Measurements from ENCODE around the gene HIVEP3.

DNA sequence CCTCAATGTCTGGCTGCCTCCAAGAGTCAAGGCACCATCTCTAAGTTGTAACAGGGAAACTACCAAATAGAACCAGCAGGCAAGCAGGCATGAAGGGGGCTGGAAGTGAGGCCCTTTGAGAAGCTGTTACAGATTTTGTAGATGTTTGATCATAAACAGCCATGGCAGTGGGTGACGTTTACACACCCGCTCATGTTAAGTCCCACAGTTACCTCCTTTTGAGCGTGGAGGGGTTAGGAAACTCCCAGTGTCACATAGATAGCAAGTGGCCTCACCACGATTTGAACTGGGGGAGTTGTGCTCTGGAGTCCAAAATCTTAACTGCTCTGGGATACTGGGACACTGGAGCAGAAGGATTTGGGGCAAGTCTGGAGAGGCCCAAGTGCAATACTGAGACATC, 192.4 kb downstream of the HIVEP3 start:
- TF ChIP-seq, protein P1, sequence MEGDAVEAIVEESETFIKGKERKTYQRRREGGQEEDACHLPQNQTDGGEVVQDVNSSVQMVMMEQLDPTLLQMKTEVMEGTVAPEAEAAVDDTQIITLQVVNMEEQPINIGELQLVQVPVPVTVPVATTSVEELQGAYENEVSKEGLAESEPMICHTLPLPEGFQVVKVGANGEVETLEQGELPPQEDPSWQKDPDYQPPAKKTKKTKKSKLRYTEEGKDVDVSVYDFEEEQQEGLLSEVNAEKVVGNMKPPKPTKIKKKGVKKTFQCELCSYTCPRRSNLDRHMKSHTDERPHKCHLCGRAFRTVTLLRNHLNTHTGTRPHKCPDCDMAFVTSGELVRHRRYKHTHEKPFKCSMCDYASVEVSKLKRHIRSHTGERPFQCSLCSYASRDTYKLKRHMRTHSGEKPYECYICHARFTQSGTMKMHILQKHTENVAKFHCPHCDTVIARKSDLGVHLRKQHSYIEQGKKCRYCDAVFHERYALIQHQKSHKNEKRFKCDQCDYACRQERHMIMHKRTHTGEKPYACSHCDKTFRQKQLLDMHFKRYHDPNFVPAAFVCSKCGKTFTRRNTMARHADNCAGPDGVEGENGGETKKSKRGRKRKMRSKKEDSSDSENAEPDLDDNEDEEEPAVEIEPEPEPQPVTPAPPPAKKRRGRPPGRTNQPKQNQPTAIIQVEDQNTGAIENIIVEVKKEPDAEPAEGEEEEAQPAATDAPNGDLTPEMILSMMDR (IDR thresholded peaks at IDR 0.05), result no peak
- no peak for TF ChIP-seq POLR2A (IDR thresholded peaks at IDR 0.05)

All from lower leg skin (tissue), 3 donors.